Panc1 (cell line): ENCODE results near the gene TOR1B. TPM values are rescaled to one million over a fixed set of nuclear protein-coding genes. Genes with fewer than 3 reads are reported as not detected.
"Not testable (repeated sequence)": the region's sequence is repeated elsewhere in the genome, so short reads cannot be mapped to it uniquely, and the experiment has no call there.

Experiments
- ATAC-seq: fragments of 200-7000 bp; cut with Tn5 transposase; 2 replicates; pipeline ENCODE4 v1.9.1; 2020; ENCODE audit warnings: mild to moderate bottlenecking, moderate library complexity
- BruUV-seq: library from RNA; stranded (reverse); fragments of 400-500 nt; replicated peaks from 2 replicates; lab custom pipeline; 2021; lab: Mats Ljungman, UMichigan
- CTCF ChIA-PET: fragments of 300-600 bp; sonication (Branson Sonifier 250); formaldehyde crosslinking; loops from one replicate; lab custom pipeline; 2022; ENCODE audit warnings: antibody characterized with exemption; lab: Charles Lee
- POLR2A ChIA-PET: fragments of 300-600 bp; sonication (Branson Sonifier 250); formaldehyde crosslinking; loops from one replicate; lab custom pipeline; 2022; ENCODE audit warnings: antibody characterized with exemption; lab: Charles Lee
- DNase-seq: peaks from one replicate; pipeline ENCODE4 v3.0.0-alpha.2; 2010; ENCODE audit warnings: low read depth, low spot score
- H3K27ac ChIP-seq: 2 replicates; pipeline ENCODE4 v1.5.1; 2011; ENCODE audit warnings: mild to moderate bottlenecking, low read length, inconsistent platforms
- H3K27me3 ChIP-seq: fragments of 200-500 bp; sonication (Bioruptor generic); 2 replicates; pipeline ENCODE4 v1.6.0; 2014; ENCODE audit warnings: low read length, inconsistent platforms; ENCODE audit not compliant: control insufficient read depth, insufficient read depth
- H3K36me3 ChIP-seq: fragments of 200-500 bp; sonication (Bioruptor generic); 2 replicates; pipeline ENCODE4 v1.5.1; 2014; ENCODE audit warnings: inconsistent platforms, mild to moderate bottlenecking, low read length, moderate library complexity; ENCODE audit not compliant: control insufficient read depth, insufficient read depth
- H3K4me1 ChIP-seq: 2 replicates; pipeline ENCODE4 v1.5.1; 2011; ENCODE audit warnings: inconsistent platforms, mild to moderate bottlenecking, low read length, moderate library complexity; ENCODE audit not compliant: control insufficient read depth, insufficient read depth
- H3K4me3 ChIP-seq, 2 experiments: 2 replicates each; pipeline ENCODE4 v1.5.1; 2011 to 2012; ENCODE audit warnings: low read depth in 2 of 2, low read length in 2 of 2, mild to moderate bottlenecking in 2 of 2, inconsistent platforms in 1 of 2, moderate library complexity in 1 of 2
- H3K9me3 ChIP-seq: fragments of 200-500 bp; sonication (Bioruptor generic); 2 replicates; pipeline ENCODE4 v1.5.1; 2014; ENCODE audit warnings: low read depth, mild to moderate bottlenecking, inconsistent platforms, low read length, moderate library complexity; ENCODE audit not compliant: control insufficient read depth, insufficient read depth
- POLR2AphosphoS5 ChIP-seq: IDR thresholded peaks from 2 replicates; pipeline ENCODE4 v1.6.1; 2012; ENCODE audit warnings: mild to moderate bottlenecking, low read depth, low read length, moderate library complexity
- SIN3A ChIP-seq: IDR thresholded peaks from 2 replicates; pipeline ENCODE4 v1.6.1; 2012; ENCODE audit warnings: low read depth, mild to moderate bottlenecking, low read length, moderate library complexity, borderline replicate concordance; ENCODE audit not compliant: insufficient read depth
- TCF7L2 ChIP-seq: IDR thresholded peaks from 2 replicates; pipeline ENCODE4 v1.6.1; 2011; ENCODE audit warnings: mild to moderate bottlenecking, low read depth, low read length, inconsistent platforms
- in situ Hi-C: cut with HindIII; loops from 2 replicates; pipeline ENCODE4 v1.10.0; 2016; ENCODE audit warnings: low sequenced_read_pairs, low pct_unique_long_range_greater_than_20kb
- intact Hi-C: fragments of 100-400 bp; cut with micrococcal nuclease; formaldehyde crosslinking; loops from one replicate; pipeline ENCODE4 v1.10.0; 2022; ENCODE audit not compliant: unreplicated experiment
- total RNA-seq: library from RNA; stranded (reverse); gene quantifications from one replicate; pipeline ENCODE4 v1.2.1, GENCODE V29; 2021; ENCODE audit not compliant: unreplicated experiment
- TF ChIP-seq, protein P1 (sequence below): fragments of 450-650 bp; IDR thresholded peaks from 2 replicates; pipeline ENCODE4 v1.5.1; 2017; ENCODE audit warnings: mild to moderate bottlenecking
- TF ChIP-seq, protein P2 (sequence below), 2 experiments: IDR thresholded peaks; 2 replicates each; pipeline ENCODE4 v1.6.1; 2011 to 2012; ENCODE audit warnings: low read depth in 2 of 2, control low read depth in 1 of 2, low read length in 1 of 2, mild to moderate bottlenecking in 1 of 2, moderate library complexity in 1 of 2; ENCODE audit not compliant: insufficient read depth in 1 of 2

TOR1B gene
- total RNA-seq, 1 experiment from 2014 or later: 37.6 TPM

DNA sequence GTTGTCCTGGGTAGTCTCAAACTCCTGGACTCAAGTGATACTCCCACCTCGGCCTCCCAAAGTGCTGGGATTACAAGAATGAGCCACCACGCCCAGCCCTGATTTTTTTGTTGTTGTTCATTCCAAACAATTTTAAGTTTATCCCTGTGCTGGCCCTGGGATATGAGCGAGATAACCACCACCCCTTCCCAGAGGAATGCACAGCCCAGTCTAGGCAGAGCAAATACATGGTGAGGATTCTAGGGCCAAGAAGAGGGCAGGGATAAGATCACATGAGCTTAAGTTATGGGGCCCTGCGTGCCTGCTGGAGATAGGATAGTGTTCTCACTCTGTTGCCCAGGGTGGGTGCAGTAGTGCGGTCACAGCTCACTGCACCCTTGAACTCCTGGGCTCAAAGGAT lies 21.0 kb upstream of the TOR1B start:
- ChIA-PET CTCF (interaction anchor here (0.8 to 1.3 kb wide), 2 partner anchors 44 to 53 kb away, joined by 3 to 4 read pairs; no protein-coding TSS in a partner anchor), POLR2A (no interaction called here)
- no peaks in the 10 kb centered on the region for H3K4me1 ChIP-seq

DNA sequence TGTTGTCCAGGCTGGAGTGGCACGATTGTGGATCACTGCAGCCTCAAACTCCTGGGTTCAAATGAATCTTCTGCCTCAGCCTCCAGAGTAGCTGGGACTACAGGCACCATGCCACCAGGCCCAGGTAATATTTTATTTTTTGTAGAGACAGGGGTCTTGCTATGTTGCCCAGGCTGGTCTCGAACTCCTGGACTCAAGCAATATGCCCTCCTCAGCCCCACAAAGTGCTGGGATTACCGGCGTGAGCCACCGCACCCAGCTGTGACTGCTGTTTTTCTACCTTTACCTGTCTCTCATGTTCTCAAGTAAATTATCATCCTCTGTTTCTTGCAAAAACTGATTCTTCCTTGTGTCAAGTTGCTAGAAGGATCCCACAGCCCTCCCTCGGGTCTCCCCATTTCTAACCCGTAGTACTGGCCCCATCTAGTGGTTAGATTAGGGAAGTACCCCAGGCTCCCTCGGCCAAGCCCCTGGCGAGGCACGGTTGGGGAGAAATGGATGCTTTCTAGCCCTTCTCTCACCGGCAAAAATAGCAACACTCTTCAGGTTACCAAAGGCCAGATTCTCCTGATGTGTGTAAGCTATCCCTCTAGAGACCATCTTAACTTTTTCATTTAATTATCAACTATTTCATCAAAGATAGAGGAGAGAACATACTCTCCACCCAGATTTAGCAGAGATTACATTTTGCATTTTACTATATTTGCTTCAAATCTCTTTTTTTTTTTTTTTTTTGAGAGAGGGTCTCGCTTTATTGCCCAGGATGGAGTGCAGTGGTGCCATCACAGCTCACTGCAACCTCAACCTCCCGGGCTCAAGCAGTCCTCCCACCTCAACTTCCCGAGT lies 19.2 kb upstream of the TOR1B start:
- H3K36me3 ChIP-seq: no peaks in the 10 kb centered on the region
- ChIA-PET POLR2A (no interaction called here), CTCF (interaction anchor here (0.5 to 0.7 kb wide), 3 partner anchors 46 to 301 kb away, joined by 3 to 5 read pairs (median 5); no protein-coding TSS in a partner anchor)
- no peak overlapping the region for H3K27ac ChIP-seq
- no peak for DNase-seq
- TF ChIP-seq, protein P1, sequence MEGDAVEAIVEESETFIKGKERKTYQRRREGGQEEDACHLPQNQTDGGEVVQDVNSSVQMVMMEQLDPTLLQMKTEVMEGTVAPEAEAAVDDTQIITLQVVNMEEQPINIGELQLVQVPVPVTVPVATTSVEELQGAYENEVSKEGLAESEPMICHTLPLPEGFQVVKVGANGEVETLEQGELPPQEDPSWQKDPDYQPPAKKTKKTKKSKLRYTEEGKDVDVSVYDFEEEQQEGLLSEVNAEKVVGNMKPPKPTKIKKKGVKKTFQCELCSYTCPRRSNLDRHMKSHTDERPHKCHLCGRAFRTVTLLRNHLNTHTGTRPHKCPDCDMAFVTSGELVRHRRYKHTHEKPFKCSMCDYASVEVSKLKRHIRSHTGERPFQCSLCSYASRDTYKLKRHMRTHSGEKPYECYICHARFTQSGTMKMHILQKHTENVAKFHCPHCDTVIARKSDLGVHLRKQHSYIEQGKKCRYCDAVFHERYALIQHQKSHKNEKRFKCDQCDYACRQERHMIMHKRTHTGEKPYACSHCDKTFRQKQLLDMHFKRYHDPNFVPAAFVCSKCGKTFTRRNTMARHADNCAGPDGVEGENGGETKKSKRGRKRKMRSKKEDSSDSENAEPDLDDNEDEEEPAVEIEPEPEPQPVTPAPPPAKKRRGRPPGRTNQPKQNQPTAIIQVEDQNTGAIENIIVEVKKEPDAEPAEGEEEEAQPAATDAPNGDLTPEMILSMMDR: peak; percentile 83
- TF ChIP-seq TCF7L2: no peak
- TF ChIP-seq, protein P2, sequence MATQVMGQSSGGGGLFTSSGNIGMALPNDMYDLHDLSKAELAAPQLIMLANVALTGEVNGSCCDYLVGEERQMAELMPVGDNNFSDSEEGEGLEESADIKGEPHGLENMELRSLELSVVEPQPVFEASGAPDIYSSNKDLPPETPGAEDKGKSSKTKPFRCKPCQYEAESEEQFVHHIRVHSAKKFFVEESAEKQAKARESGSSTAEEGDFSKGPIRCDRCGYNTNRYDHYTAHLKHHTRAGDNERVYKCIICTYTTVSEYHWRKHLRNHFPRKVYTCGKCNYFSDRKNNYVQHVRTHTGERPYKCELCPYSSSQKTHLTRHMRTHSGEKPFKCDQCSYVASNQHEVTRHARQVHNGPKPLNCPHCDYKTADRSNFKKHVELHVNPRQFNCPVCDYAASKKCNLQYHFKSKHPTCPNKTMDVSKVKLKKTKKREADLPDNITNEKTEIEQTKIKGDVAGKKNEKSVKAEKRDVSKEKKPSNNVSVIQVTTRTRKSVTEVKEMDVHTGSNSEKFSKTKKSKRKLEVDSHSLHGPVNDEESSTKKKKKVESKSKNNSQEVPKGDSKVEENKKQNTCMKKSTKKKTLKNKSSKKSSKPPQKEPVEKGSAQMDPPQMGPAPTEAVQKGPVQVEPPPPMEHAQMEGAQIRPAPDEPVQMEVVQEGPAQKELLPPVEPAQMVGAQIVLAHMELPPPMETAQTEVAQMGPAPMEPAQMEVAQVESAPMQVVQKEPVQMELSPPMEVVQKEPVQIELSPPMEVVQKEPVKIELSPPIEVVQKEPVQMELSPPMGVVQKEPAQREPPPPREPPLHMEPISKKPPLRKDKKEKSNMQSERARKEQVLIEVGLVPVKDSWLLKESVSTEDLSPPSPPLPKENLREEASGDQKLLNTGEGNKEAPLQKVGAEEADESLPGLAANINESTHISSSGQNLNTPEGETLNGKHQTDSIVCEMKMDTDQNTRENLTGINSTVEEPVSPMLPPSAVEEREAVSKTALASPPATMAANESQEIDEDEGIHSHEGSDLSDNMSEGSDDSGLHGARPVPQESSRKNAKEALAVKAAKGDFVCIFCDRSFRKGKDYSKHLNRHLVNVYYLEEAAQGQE (IDR thresholded peaks at IDR 0.05; ENCODE audit: insufficient read depth in 1 of 2, low read depth in 2 of 2, low read length in 1 of 2): no peak
- TF ChIP-seq SIN3A: no peak
- TF ChIP-seq POLR2AphosphoS5: no peak
- ATAC-seq: peak; percentile 94
- H3K4me1 ChIP-seq: no peaks in the 10 kb centered on the region
- H3K27me3 ChIP-seq: no peaks in the 10 kb centered on the region
- intact Hi-C loops (loop anchor here (2.0 to 5.0 kb wide), 2 partner anchors 47 to 141 kb away; partner anchors contain the start of gene ASB6), in situ Hi-C loops (no loop called here)
- no peaks in the 10 kb centered on the region for H3K9me3 ChIP-seq
- no peak overlapping the region for H3K4me3 ChIP-seq
- no TSS peak for BruUV-seq

More for the DNA sequence above, 21.0 kb upstream of the TOR1B start:
- TF ChIP-seq POLR2AphosphoS5: no peak
- no peak for TF ChIP-seq SIN3A
- TF ChIP-seq TCF7L2: no peak
- TF ChIP-seq, protein P2 (IDR thresholded peaks at IDR 0.05; ENCODE audit: insufficient read depth in 1 of 2, low read depth in 2 of 2, low read length in 1 of 2): no peak
- TF ChIP-seq, protein P1: no peak
- BruUV-seq: no TSS peak
- Histone ChIP-seq H3K36me3 (no peaks in the 10 kb centered on the region), H3K27ac (no peak overlapping the region), H3K4me3 (no peak overlapping the region), H3K27me3 (no peaks in the 10 kb centered on the region), H3K9me3 (no peaks in the 10 kb centered on the region)
- DNase-seq (no peak), ATAC-seq (no peak)
- intact Hi-C loops: loop anchor here (2.0 to 5.0 kb wide), 2 partner anchors 45 to 140 kb away; partner anchors contain the start of gene ASB6
- in situ Hi-C loops: no loop called here

DNA sequence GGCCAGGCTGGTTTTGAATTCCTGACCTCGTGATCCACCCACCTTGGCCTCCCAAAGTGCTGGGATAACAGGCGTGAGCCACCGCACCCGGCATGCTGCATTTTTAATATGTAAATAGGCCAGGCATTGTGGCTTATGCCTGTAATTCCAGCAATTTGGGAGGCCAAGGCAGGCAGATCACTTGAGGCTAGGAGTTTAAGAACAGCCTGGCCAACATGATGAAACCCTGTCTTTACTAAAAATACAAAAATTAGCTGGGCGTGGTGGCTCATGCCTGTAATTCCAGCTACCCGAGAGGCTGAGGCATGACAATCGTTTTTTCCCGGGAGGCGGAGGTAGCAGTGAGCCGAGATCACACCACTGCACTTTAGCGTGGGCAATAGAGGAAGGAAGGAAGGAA lies 18.0 kb upstream of the TOR1B start:
- H3K4me3 ChIP-seq, H3K4me1 ChIP-seq, BruUV-seq, H3K9me3 ChIP-seq, H3K27ac ChIP-seq, ATAC-seq, DNase-seq, CTCF ChIA-PET, in situ Hi-C loops, POLR2A ChIA-PET, H3K36me3 ChIP-seq, H3K27me3 ChIP-seq: not testable (repeated sequence)
- intact Hi-C loops: loop anchor here (5.0 kb wide), 1 partner anchor 143 kb away; the partner anchor contains the start of gene ASB6
